Sigmoid colon (tissue), 7 donors: ENCODE results near the gene COPZ1. TPM values are rescaled to one million over a fixed set of nuclear protein-coding genes. Genes with fewer than 3 reads are reported as not detected.

Experiments used
- DNase-seq: peaks from one replicate; pipeline ENCODE4 v3.0.0-alpha.2; 2019
- H3K27ac ChIP-seq, 4 donors: fragments of 200-600 bp; sonication (generic); one replicate each; pipeline ENCODE4 v1.5.1; 2016 to 2019; ENCODE audit warnings: mild to moderate bottlenecking in 1 of 4
- H3K27me3 ChIP-seq, 3 donors: fragments of 200-600 bp; sonication (generic); one replicate each; pipeline ENCODE4 v1.5.1; 2019; ENCODE audit warnings: mild to moderate bottlenecking in 1 of 3
- H3K36me3 ChIP-seq, 4 donors: fragments of 200-600 bp; sonication (generic); one replicate each; pipeline ENCODE4 v1.5.1; 2016 to 2019
- H3K4me1 ChIP-seq, 4 donors: fragments of 200-600 bp; sonication (generic); one replicate each; pipeline ENCODE4 v1.5.1; 2017 to 2019
- H3K4me3 ChIP-seq, 4 donors: fragments of 200-600 bp; sonication (generic); one replicate each; pipeline ENCODE4 v1.5.1; 2017 to 2019; ENCODE audit warnings: mild to moderate bottlenecking in 2 of 4, moderate library complexity in 1 of 4
- H3K9me3 ChIP-seq, 4 donors: fragments of 200-600 bp in 3 of 4; sonication (generic) in 3 of 4; one replicate each; pipeline versions ENCODE4 v1.5.1 to v1.6.1; 2013 to 2019
- EP300 ChIP-seq, 4 donors: sonication (generic); formaldehyde crosslinking; IDR thresholded peaks; one replicate each; pipeline ENCODE4 v1.6.1; 2017; ENCODE audit warnings: antibody characterized with exemption in 4 of 4
- POLR2A ChIP-seq, 2 donors: fragments of 450-650 bp; IDR thresholded peaks; one replicate each; pipeline ENCODE4 v1.6.1; 2016; ENCODE audit warnings: antibody characterized with exemption in 2 of 2, mild to moderate bottlenecking in 2 of 2, moderate library complexity in 2 of 2
- POLR2AphosphoS5 ChIP-seq, 4 donors: sonication (generic); formaldehyde crosslinking; IDR thresholded peaks; one replicate each; pipeline ENCODE4 v1.6.1; 2017; ENCODE audit warnings: antibody characterized with exemption in 4 of 4
- WGBS, 2 donors: extraction: QIAGEN DNeasy Blood & Tissue Kit; methylation state at CpG; one replicate each; pipeline ENCODE4 v1.1.7; 2013; 5-methylcytosine and 5-hydroxymethylcytosine counted together
- intact Hi-C: fragments of 100-400 bp; cut with DNase I; formaldehyde crosslinking; loops from one replicate; pipeline ENCODE4 v1.15.1; 2023
- polyA plus RNA-seq, 3 donors: library from polyadenylated mRNA; stranded (reverse); fragments of 200-250 nt; gene quantifications; one replicate each; pipeline ENCODE4 v1.2.3, GENCODE V29; 2013
- total RNA-seq, 4 donors: library from RNA; depleted of rRNA; stranded (reverse); fragments of >200 nt; gene quantifications; one replicate each; pipeline ENCODE4 v1.1.0, GENCODE V29; 2016
- TF ChIP-seq, protein P1 (sequence below), 4 experiments: fragments of 450-650 bp in 3 of 4; fragments of 200-600 bp in 1 of 4; IDR thresholded peaks; one replicate each; pipeline ENCODE4 v1.5.1; 2016 to 2019; ENCODE audit warnings: antibody characterized with exemption in 4 of 4, mild to moderate bottlenecking in 3 of 4, moderate library complexity in 2 of 4
- donor health status: healthy with polysubstance abuse.
- donor health status: Bipolar disorder and iron deficiency.
- donor health status: healthy.

The COPZ1 gene
- total and polyA plus RNA-seq, 7 donors: 39.6 to 155 (median 74.2) TPM

DNA sequence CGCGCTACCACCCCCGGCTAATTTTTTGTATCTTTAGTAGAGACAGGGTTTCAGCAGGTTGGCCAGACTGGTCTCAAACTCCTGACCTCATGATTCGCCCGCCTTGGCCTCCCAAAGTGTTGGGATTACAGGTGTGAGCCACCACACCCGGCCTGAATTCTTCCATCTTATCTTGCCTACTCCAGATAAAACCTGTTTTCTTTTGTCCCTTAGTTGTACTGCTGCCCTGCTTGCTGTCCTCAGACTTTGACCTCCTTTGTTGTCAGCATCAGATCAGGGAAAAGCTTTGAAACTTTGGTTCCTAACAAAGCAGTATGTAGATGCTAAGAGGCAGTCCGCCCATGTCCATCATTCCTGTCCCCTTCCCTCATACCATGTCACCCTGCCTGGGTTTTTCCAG, 15.9 kb downstream of the COPZ1 start:
- intact Hi-C loops: no loop called here
- H3K36me3 ChIP-seq: peaks cover 24 to 54% (median 41%) of the 10 kb centered on the region in 4 donors

GRCh38 chr12:54341378-54342300, 16.7 kb downstream of the COPZ1 start:
- no peak for DNase-seq
- Histone ChIP-seq H3K27ac (peak overlapping the region in 1 of 4 donors; percentile 84), H3K4me3 (no peak overlapping the region), H3K36me3 (peaks cover 24 to 62% (median 45%) of the 10 kb centered on the region in 4 donors), H3K9me3 (no peaks in the 10 kb centered on the region), H3K27me3 (no peaks in the 10 kb centered on the region), H3K4me1 (peaks cover 0 to 54% (median 42%) of the 10 kb centered on the region in 4 donors)
- intact Hi-C loops: no loop called here
- WGBS, 2 donors: 92 to 95% methylated on average over 9 of the region's 9 CpGs
- no peak for TF ChIP-seq EP300 (IDR thresholded peaks at IDR 0.05)
- TF ChIP-seq, protein P1, sequence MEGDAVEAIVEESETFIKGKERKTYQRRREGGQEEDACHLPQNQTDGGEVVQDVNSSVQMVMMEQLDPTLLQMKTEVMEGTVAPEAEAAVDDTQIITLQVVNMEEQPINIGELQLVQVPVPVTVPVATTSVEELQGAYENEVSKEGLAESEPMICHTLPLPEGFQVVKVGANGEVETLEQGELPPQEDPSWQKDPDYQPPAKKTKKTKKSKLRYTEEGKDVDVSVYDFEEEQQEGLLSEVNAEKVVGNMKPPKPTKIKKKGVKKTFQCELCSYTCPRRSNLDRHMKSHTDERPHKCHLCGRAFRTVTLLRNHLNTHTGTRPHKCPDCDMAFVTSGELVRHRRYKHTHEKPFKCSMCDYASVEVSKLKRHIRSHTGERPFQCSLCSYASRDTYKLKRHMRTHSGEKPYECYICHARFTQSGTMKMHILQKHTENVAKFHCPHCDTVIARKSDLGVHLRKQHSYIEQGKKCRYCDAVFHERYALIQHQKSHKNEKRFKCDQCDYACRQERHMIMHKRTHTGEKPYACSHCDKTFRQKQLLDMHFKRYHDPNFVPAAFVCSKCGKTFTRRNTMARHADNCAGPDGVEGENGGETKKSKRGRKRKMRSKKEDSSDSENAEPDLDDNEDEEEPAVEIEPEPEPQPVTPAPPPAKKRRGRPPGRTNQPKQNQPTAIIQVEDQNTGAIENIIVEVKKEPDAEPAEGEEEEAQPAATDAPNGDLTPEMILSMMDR (IDR thresholded peaks at IDR 0.05): no peak
- no peak for TF ChIP-seq POLR2AphosphoS5 (IDR thresholded peaks at IDR 0.05)
- no peak for TF ChIP-seq POLR2A (IDR thresholded peaks at IDR 0.05)

More for the DNA sequence above, 15.9 kb downstream of the COPZ1 start:
- no peak for DNase-seq
- no peaks in the 10 kb centered on the region for H3K27me3 ChIP-seq
- WGBS, 2 donors: 88 to 92% methylated on average over 7 of the region's 7 CpGs
- peak overlapping the region in 1 of 4 donors; percentile 84 for H3K27ac ChIP-seq
- no peaks in the 10 kb centered on the region for H3K9me3 ChIP-seq
- no peak overlapping the region for H3K4me3 ChIP-seq
- TF ChIP-seq POLR2AphosphoS5 (IDR thresholded peaks at IDR 0.05) (no peak), EP300 (IDR thresholded peaks at IDR 0.05) (no peak), POLR2A (IDR thresholded peaks at IDR 0.05) (no peak)
- H3K4me1 ChIP-seq: peaks cover 0 to 62% (median 46%) of the 10 kb centered on the region in 4 donors

DNA sequence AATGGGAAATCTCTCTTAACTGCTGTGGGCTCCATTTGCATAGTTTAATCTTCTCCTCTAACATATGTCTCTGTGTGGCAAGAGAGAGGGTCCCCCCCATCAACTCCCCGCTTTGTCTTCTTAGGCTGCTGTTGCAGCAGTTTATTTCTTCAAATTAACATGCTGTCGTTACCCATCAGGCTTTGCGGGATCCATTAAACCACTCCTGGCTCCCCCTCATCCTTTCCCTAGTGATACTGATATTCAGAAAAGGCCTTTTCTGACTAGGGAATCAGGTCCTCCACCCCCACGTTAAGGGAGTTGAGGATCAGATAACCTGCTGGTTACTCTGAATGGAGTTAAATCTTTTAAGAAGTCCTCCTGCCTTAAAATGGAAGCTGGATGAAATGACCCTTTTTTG, 24.1 kb downstream of the COPZ1 start:
- H3K27me3 ChIP-seq: no peaks in the 10 kb centered on the region
- no peak overlapping the region for H3K4me3 ChIP-seq
- no peak overlapping the region for H3K27ac ChIP-seq
- intact Hi-C loops: no loop called here
- no peak for DNase-seq
- TF ChIP-seq POLR2A (IDR thresholded peaks at IDR 0.05) (no peak), POLR2AphosphoS5 (IDR thresholded peaks at IDR 0.05) (no peak), EP300 (IDR thresholded peaks at IDR 0.05) (no peak)
- TF ChIP-seq, protein P1 (IDR thresholded peaks at IDR 0.05): no peak
- peaks cover 23 to 72% (median 61%) of the 10 kb centered on the region in 4 donors for H3K36me3 ChIP-seq
- H3K9me3 ChIP-seq: no peaks in the 10 kb centered on the region
- peaks cover 3 to 40% (median 35%) of the 10 kb centered on the region in 4 donors for H3K4me1 ChIP-seq
- WGBS, 2 donors: 90 to 93% methylated on average over 4 of the region's 4 CpGs

DNA sequence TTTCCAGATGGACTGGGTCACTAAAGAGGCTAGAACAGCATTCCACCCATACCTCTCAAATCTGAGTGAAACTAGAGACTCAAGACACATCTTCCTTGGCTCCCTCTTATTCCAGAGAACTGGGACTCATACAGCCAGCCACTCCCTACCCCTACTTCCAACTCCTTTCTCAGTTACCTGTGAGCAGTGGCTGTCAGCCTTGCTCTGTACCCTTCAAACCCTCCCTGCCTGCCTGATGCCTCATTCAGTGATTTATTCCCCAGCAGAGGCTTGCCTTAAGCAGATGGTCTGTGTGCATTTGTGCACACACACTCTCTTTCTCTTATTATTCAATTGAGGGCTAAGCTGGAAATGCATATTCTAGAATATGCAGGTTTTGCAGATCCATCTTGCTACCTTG, 24.7 kb downstream of the COPZ1 start:
- TF ChIP-seq EP300 (IDR thresholded peaks at IDR 0.05) (no peak), POLR2AphosphoS5 (IDR thresholded peaks at IDR 0.05) (no peak), POLR2A (IDR thresholded peaks at IDR 0.05) (no peak)
- TF ChIP-seq, protein P1 (IDR thresholded peaks at IDR 0.05): no peak
- Histone ChIP-seq H3K9me3 (no peaks in the 10 kb centered on the region), H3K4me3 (no peak overlapping the region), H3K4me1 (peaks cover 3 to 43% (median 35%) of the 10 kb centered on the region in 4 donors), H3K36me3 (peaks cover 19 to 65% (median 55%) of the 10 kb centered on the region in 4 donors), H3K27me3 (no peaks in the 10 kb centered on the region), H3K27ac (peak overlapping the region in 1 of 4 donors; percentile 91)
- intact Hi-C loops: no loop called here
- DNase-seq: no peak

- no peak for DNase-seq
- Histone ChIP-seq H3K4me1 (peaks cover 3 to 48% (median 40%) of the 10 kb centered on the region in 4 donors), H3K4me3 (no peak overlapping the region), H3K27me3 (no peaks in the 10 kb centered on the region), H3K36me3 (peaks cover 19 to 55% (median 44%) of the 10 kb centered on the region in 4 donors), H3K9me3 (no peaks in the 10 kb centered on the region), H3K27ac (peak overlapping the region in 3 of 4 donors; percentile 86 to 91 (median 88))
- no peak for TF ChIP-seq EP300 (IDR thresholded peaks at IDR 0.05)
- TF ChIP-seq POLR2A (IDR thresholded peaks at IDR 0.05): no peak
- TF ChIP-seq POLR2AphosphoS5 (IDR thresholded peaks at IDR 0.05): no peak
- TF ChIP-seq, protein P1 (IDR thresholded peaks at IDR 0.05): no peak
- 73 to 92% methylated on average over 3 of the region's 3 CpGs for WGBS, 2 donors
- intact Hi-C loops: no loop called here
Measured at GRCh38 chr12:54350743-54351142, 25.8 kb downstream of the COPZ1 start.
